Dermis microvascular lymphatic vessel endothelial cell (primary cell): Measurements from ENCODE around the gene FBN3. TPM values are rescaled to one million over a fixed set of nuclear protein-coding genes. Genes with fewer than 3 reads are reported as not detected.
"Not testable (repeated sequence)": the region's sequence is repeated elsewhere in the genome, so short reads cannot be mapped to it uniquely, and the experiment has no call there.

Experiments
- DNase-seq, 2 donors: peaks; one replicate each; pipeline versions ENCODE4 v3.0.0 to v3.0.0-alpha.2; 2010; ENCODE audit warnings: low read depth in 2 of 2
- total RNA-seq: library from RNA; depleted of rRNA; stranded (reverse); fragments of >200 nt; gene quantifications from 2 replicates; pipeline ENCODE4 v1.2.1, GENCODE V29; 2014

The FBN3 gene
- total RNA-seq, 1 donor from 2014 or later: not detected

GRCh38 chr19:8057545-8058270 lies 91.7 kb downstream of the FBN3 start:
- no peak for DNase-seq

GRCh38 chr19:8056533-8056932 lies 92.9 kb downstream of the FBN3 start:
- no peak for DNase-seq

- no peak for DNase-seq
These were observed 95.2 kb downstream of the FBN3 start for GRCh38 chr19:8054169-8054568.

- DNase-seq: no peak
These were observed 96.9 kb downstream of the FBN3 start, which contains the start of gene CCL25 for GRCh38 chr19:8052464-8052859. CCL25 (plus strand) TSS chr19:8052760; CDS start chr19:8053050, 290 bp downstream.

GRCh38 chr19:8050274-8051096 lies 98.9 kb downstream of the FBN3 start:
- DNase-seq: peak; percentile 47 to 81

- DNase-seq: no peak
These were observed 102.7 kb downstream of the FBN3 start for GRCh38 chr19:8046569-8047165.

GRCh38 chr19:8045872-8046568 lies 103.4 kb downstream of the FBN3 start:
- DNase-seq: no peak

GRCh38 chr19:8044018-8044417 lies 105.4 kb downstream of the FBN3 start:
- no peak for DNase-seq

- DNase-seq: no peak
These were observed 106.5 kb downstream of the FBN3 start for GRCh38 chr19:8042900-8043299.

GRCh38 chr19:8041531-8041931 lies 107.9 kb downstream of the FBN3 start:
- DNase-seq: no peak

- no peak for DNase-seq
These were observed 110.2 kb downstream of the FBN3 start for GRCh38 chr19:8039231-8039630.

GRCh38 chr19:8038815-8039214 lies 110.6 kb downstream of the FBN3 start:
- no peak for DNase-seq

- no peak for DNase-seq
These were observed 112.8 kb downstream of the FBN3 start for GRCh38 chr19:8036434-8037099.

GRCh38 chr19:8034178-8034525 lies 115.2 kb downstream of the FBN3 start:
- no peak for DNase-seq

- not testable (repeated sequence) for DNase-seq
These were observed 115.9 kb downstream of the FBN3 start for GRCh38 chr19:8033287-8034177.

GRCh38 chr19:8030960-8031359 lies 118.4 kb downstream of the FBN3 start:
- no peak for DNase-seq

- DNase-seq: no peak
These were observed 120.4 kb downstream of the FBN3 start for GRCh38 chr19:8028951-8029491.

GRCh38 chr19:8025316-8025715 lies 124.1 kb downstream of the FBN3 start:
- no peak for DNase-seq

GRCh38 chr19:8024256-8024655 lies 125.1 kb downstream of the FBN3 start:
- DNase-seq: not testable (repeated sequence)

- no peak for DNase-seq
These were observed 126.0 kb downstream of the FBN3 start for GRCh38 chr19:8023371-8023770.
